Parathyroid adenoma (tissue), 2 donors: ENCODE results near the gene PTPRT.

ENCODE experiments used
- H2AFZ ChIP-seq: fragments of 300-600 bp; sonication (generic); one replicate; pipeline ENCODE4 v1.7.0; 2017; ENCODE audit warnings: antibody characterized with exemption, mild to moderate bottlenecking
- H3K27ac ChIP-seq: fragments of 300-600 bp; sonication (generic); one replicate; pipeline ENCODE4 v1.7.0; 2017
- H3K27me3 ChIP-seq: fragments of 300-600 bp; sonication (generic); one replicate; pipeline ENCODE4 v1.7.0; 2017; ENCODE audit warnings: low read length; ENCODE audit not compliant: control insufficient read depth, insufficient read depth
- H3K36me3 ChIP-seq: fragments of 300-600 bp; sonication (generic); one replicate; pipeline ENCODE4 v1.7.0; 2017; ENCODE audit warnings: low read length; ENCODE audit not compliant: control insufficient read depth, insufficient read depth
- H3K4me1 ChIP-seq: fragments of 300-600 bp; sonication (generic); one replicate; pipeline ENCODE4 v1.7.0; 2017; ENCODE audit warnings: control low read depth
- H3K4me2 ChIP-seq: fragments of 300-600 bp; sonication (generic); one replicate; pipeline ENCODE4 v1.7.0; 2017; ENCODE audit warnings: low read length
- H3K4me3 ChIP-seq: fragments of 300-600 bp; sonication (generic); one replicate; pipeline ENCODE4 v1.7.0; 2017; ENCODE audit warnings: low read depth, low read length
- H3K79me2 ChIP-seq: fragments of 300-600 bp; sonication (generic); one replicate; pipeline ENCODE4 v1.7.0; 2017; ENCODE audit warnings: control low read depth
- H3K9ac ChIP-seq: fragments of 300-600 bp; sonication (generic); one replicate; pipeline ENCODE4 v1.7.0; 2017; ENCODE audit warnings: mild to moderate bottlenecking
- H3K9me3 ChIP-seq: fragments of 300-600 bp; sonication (generic); one replicate; pipeline ENCODE4 v1.7.0; 2017; ENCODE audit warnings: low read length; ENCODE audit not compliant: control insufficient read depth
- TF ChIP-seq, protein P1 (sequence below): fragments of 300-600 bp; sonication (generic); IDR thresholded peaks from one replicate; pipeline ENCODE4 v1.7.0; 2017; ENCODE audit warnings: antibody characterized with exemption, mild to moderate bottlenecking
- donor health status: primary hyperparathyroidism.

Gene PTPRT

DNA sequence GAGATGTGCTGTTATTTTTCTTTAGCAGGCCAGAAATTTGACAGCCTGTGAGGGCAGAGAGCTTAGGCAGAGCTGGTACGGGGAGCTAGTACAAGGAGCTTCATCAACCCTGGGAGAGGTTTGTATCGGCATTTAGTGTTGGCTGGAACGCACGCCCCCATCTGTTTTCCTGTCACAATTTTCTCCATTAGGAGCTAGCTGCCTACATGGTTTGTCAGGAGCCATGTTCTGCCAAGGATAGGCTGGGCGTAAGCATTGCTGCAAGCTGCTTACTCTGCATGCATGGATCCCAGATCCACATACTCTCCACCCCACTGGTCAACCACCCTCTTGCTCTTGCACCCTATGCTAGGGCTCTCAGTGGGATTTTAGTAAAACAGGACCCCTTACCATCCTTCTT, 1122.5 kb downstream of the PTPRT start:
- Histone ChIP-seq H3K36me3 (no peaks in the 10 kb centered on the region), H3K9ac (no peak overlapping the region), H3K4me2 (no peak overlapping the region), H3K79me2 (no peaks in the 10 kb centered on the region), H3K4me3 (no peak overlapping the region), H3K4me1 (no peaks in the 10 kb centered on the region), H3K27me3 (no peaks in the 10 kb centered on the region), H3K9me3 (no peaks in the 10 kb centered on the region), H2AFZ (no peak overlapping the region), H3K27ac (no peak overlapping the region)
- TF ChIP-seq, protein P1, sequence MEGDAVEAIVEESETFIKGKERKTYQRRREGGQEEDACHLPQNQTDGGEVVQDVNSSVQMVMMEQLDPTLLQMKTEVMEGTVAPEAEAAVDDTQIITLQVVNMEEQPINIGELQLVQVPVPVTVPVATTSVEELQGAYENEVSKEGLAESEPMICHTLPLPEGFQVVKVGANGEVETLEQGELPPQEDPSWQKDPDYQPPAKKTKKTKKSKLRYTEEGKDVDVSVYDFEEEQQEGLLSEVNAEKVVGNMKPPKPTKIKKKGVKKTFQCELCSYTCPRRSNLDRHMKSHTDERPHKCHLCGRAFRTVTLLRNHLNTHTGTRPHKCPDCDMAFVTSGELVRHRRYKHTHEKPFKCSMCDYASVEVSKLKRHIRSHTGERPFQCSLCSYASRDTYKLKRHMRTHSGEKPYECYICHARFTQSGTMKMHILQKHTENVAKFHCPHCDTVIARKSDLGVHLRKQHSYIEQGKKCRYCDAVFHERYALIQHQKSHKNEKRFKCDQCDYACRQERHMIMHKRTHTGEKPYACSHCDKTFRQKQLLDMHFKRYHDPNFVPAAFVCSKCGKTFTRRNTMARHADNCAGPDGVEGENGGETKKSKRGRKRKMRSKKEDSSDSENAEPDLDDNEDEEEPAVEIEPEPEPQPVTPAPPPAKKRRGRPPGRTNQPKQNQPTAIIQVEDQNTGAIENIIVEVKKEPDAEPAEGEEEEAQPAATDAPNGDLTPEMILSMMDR = no peak

DNA sequence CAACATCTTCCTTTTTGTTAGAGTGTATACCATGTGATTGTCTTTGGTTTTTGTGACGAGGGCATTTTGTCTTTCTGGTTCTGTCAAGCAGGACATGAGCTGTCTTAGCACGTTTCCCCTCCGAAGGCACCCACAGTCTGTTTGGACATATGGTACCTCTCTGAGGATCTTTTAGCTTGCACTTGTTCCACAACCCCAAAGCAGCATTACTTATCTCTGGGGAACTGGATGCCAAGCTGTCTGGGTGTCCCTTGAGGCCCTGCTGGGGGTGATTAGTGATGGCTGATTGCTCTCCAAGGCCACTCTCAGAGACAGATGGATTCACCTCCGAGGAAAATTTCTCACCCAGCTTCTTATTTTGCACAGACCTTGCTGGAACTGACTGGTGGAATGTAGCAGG, 1126.6 kb downstream of the PTPRT start:
- H3K9ac ChIP-seq = no peak overlapping the region
- no peak overlapping the region for H2AFZ ChIP-seq
- no peak overlapping the region for H3K4me2 ChIP-seq
- no peak overlapping the region for H3K27ac ChIP-seq
- no peak overlapping the region for H3K4me3 ChIP-seq
- no peaks in the 10 kb centered on the region for H3K9me3 ChIP-seq
- TF ChIP-seq, protein P1 = no peak
- no peaks in the 10 kb centered on the region for H3K79me2 ChIP-seq
- H3K36me3 ChIP-seq = no peaks in the 10 kb centered on the region
- H3K27me3 ChIP-seq = no peaks in the 10 kb centered on the region
- no peaks in the 10 kb centered on the region for H3K4me1 ChIP-seq

DNA sequence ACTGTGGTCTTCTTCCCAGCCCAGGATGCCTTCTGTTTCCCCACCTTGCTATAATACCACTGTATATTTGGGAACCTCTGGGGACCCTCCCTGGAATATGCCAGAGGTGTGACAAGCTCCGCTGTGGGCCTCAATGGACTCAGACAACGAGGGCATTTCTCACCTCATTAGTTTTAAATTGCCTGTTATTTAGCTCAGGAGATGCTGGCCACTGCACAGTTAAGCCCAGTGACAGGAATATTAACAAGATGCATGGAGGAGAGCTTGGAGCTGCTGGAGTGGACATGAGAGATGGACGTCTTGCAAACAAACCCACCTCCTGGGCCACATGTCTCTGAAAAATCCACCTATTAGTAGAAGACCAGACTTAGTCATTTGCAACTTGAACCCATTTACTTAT, 1136.4 kb downstream of the PTPRT start:
- Histone ChIP-seq H3K36me3 (no peaks in the 10 kb centered on the region), H3K4me2 (no peak overlapping the region), H3K27ac (no peak overlapping the region), H3K4me1 (no peaks in the 10 kb centered on the region), H2AFZ (no peak overlapping the region), H3K4me3 (no peak overlapping the region), H3K27me3 (no peaks in the 10 kb centered on the region), H3K79me2 (no peaks in the 10 kb centered on the region), H3K9me3 (no peaks in the 10 kb centered on the region), H3K9ac (no peak overlapping the region)
- TF ChIP-seq, protein P1 = no peak

DNA sequence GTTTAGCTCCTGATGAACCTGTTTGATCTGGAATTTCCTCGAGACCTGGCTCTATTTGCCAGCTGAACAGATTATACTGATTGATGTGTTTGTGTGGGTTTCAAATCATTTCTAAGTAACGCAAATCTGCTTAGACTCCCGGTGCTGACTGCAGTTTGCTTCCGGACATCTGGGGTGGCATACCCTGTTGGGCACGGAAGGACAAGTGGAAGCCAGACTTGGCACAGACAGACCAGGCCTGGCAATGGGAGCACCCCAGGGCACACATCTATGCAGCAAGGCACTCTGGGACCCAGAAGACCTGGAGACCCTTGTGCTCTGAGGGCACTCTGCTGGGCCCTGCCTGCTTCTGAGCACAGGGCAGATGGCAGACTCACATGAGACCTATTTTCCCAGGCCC, 1137.8 kb downstream of the PTPRT start:
- TF ChIP-seq, protein P1 = no peak
- H3K4me2 ChIP-seq = no peak overlapping the region
- H3K79me2 ChIP-seq = no peaks in the 10 kb centered on the region
- H3K27ac ChIP-seq = no peak overlapping the region
- no peak overlapping the region for H3K4me3 ChIP-seq
- no peaks in the 10 kb centered on the region for H3K9me3 ChIP-seq
- H3K4me1 ChIP-seq = no peaks in the 10 kb centered on the region
- no peaks in the 10 kb centered on the region for H3K27me3 ChIP-seq
- H3K9ac ChIP-seq = no peak overlapping the region
- H2AFZ ChIP-seq = no peak overlapping the region
- no peaks in the 10 kb centered on the region for H3K36me3 ChIP-seq

DNA sequence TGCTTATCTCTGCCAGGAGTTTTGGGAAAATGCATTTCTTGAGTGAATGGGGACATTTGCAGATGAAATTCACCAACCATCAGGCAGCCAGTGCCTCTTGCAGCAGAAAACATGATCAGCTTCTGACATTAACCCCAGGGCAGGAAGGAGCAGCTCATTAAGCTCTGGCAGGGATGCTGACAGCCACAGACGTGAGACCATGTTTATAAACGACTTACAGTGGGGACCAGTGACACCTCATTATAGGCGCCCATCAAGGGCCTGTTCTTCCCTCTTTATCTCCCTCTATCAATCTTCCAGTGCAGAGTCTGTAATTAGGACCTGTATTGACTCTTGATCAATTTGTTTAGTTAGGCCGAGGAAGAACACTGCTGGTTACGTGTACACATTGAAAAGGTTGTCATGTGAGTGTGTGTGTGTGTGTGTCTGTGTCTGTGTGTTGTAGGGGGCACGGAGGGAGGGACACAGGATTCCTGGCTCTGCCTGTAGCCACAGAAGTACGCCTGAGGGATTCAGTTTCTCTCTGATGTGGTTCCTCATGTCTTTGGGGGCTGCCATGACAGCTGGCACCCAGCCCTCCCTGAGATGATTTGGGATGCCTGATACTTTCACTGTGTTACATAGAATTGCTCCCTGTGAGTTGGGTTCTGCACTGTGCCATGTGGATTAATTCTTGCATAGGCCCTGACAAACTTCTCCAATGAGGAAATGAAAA, 1143.2 kb downstream of the PTPRT start:
- no peaks in the 10 kb centered on the region for H3K4me1 ChIP-seq
- H3K9ac ChIP-seq = no peak overlapping the region
- no peaks in the 10 kb centered on the region for H3K9me3 ChIP-seq
- no peak overlapping the region for H2AFZ ChIP-seq
- H3K4me2 ChIP-seq = no peak overlapping the region
- TF ChIP-seq, protein P1 = no peak
- no peak overlapping the region for H3K4me3 ChIP-seq
- H3K36me3 ChIP-seq = no peaks in the 10 kb centered on the region
- H3K27ac ChIP-seq = no peak overlapping the region
- H3K27me3 ChIP-seq = no peaks in the 10 kb centered on the region
- H3K79me2 ChIP-seq = no peaks in the 10 kb centered on the region
